Fibroblast of villous mesenchyme (primary cell): ENCODE results near the gene PDILT. TPM values are rescaled to one million over a fixed set of nuclear protein-coding genes. Genes with fewer than 3 reads are reported as not detected.

Experiments
- DNase-seq: peaks from one replicate; pipeline ENCODE4 v3.0.0-alpha.2; 2010; ENCODE audit warnings: low read depth
- H3K4me3 ChIP-seq: 2 replicates; pipeline ENCODE4 v1.5.1; 2011; ENCODE audit warnings: low read depth, mild to moderate bottlenecking, low read length
- total RNA-seq: library from RNA; depleted of rRNA; stranded (reverse); fragments of >200 nt; gene quantifications from 2 replicates; pipeline ENCODE4 v1.2.3, GENCODE V29; 2012
- TF ChIP-seq, protein P1 (sequence below): IDR thresholded peaks from 2 replicates; pipeline ENCODE4 v1.5.1; 2012; ENCODE audit warnings: low read depth, mild to moderate bottlenecking, low read length; ENCODE audit not compliant: insufficient read depth

The PDILT gene
- total RNA-seq, 1 donor, result not detected

- peak; percentile 33 for DNase-seq
- H3K4me3 ChIP-seq, result no peak overlapping the region
- TF ChIP-seq, protein P1, sequence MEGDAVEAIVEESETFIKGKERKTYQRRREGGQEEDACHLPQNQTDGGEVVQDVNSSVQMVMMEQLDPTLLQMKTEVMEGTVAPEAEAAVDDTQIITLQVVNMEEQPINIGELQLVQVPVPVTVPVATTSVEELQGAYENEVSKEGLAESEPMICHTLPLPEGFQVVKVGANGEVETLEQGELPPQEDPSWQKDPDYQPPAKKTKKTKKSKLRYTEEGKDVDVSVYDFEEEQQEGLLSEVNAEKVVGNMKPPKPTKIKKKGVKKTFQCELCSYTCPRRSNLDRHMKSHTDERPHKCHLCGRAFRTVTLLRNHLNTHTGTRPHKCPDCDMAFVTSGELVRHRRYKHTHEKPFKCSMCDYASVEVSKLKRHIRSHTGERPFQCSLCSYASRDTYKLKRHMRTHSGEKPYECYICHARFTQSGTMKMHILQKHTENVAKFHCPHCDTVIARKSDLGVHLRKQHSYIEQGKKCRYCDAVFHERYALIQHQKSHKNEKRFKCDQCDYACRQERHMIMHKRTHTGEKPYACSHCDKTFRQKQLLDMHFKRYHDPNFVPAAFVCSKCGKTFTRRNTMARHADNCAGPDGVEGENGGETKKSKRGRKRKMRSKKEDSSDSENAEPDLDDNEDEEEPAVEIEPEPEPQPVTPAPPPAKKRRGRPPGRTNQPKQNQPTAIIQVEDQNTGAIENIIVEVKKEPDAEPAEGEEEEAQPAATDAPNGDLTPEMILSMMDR, result peak; percentile 85
These were observed 18.4 kb downstream of the PDILT start for GRCh38 chr16:20385844-20386832.

DNA sequence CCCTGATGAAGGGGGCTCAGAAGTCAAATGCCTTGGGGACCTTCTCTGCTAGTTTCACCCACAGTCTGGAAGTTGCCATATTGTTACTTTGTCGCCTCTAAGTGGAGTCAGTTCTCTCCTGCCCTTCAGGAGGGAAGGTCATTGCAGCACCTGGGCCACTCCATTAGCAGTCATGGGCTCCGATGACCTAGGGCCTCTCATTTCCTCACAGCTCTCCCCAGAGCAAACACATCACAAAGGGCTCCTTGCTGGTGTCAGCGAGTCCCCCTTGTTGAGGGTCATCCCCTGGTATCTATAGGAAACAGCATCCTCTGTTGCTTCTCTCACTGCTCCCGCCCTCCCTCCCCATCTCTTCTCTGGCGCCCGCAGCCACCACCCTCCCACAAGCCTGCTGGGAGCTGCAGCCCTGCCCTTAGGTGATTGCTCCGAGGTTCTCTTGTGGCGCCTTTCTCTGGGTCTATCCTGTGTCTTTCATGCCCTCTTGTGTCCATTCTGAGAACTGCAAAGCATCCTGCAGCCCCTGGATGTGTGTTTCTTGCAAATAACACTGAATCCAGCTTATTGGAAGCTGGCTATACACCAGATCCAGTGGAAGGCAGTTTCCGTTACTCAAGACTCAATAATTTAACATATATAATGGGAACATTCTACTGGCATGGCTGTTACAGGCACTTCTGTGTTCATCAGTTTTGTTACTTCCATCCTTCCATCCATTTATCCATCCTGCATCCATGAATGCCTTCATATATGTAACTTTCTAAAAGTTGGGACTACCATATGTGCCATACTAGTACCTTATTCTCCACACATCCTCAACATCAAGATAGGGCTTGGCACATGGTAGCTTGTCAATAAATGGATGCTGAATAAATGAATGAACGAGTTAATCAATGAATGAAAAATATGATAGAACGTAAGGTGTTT is 21.2 kb downstream of the PDILT start:
- TF ChIP-seq, protein P1, result peak; percentile 85
- peak; percentile 52 for DNase-seq
- no peak overlapping the region for H3K4me3 ChIP-seq

DNA sequence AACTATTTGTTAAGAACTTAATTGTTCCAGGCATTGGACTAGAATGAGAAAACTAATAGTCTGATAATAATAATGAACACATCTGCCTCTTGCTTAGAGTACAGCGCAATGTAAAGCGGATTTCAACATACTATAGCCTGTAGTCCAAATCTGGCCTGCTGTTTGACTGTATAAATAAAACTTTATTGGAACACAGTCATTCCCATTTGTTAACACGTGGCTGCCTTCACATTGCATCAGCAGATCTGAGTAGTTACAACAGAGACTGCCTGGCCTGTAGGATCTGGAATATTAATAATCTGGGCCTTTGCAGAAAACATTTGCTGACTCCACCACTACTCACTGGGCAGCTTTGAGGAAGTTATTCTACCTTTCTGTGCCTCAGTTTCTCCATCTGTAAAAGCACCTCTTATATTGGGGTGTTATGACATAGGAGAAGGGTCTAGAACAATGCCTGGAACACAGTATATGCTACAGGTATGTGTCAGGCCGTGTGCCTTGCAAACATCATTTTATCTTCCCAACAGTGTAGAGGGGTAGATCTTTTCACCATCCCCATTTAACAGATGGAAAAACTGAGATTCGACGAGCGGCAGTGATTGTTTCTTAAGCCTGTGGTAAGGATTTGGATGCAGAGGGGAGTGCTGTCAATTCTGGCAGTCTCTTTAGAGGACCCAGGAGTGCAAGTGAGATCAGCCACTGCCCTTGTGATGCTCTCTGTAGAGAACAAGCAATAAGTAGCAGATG is 22.2 kb downstream of the PDILT start:
- TF ChIP-seq, protein P1, result no peak
- no peak for DNase-seq
- H3K4me3 ChIP-seq, result no peak overlapping the region

DNA sequence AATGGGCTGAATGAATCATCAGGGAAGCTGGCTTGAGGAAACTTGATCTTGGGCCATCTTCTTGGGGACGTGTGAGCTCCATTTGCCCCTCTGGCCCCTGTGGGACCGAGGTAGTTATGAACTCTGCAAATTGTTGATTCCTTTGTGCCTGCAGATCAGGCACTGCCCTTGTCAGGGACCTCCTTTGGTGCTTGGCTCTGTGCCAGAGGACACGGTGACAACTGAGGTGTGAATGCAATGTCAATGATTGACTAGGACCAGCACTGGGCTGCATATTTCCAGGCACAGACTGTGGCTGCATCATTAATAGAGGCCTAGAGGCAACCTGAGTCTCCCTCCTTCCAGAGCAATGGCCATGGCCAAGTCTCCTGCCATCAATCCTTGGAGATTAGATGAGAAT is 23.8 kb downstream of the PDILT start:
- no peak overlapping the region for H3K4me3 ChIP-seq
- TF ChIP-seq, protein P1, result no peak
- no peak for DNase-seq

- no peak for DNase-seq
- TF ChIP-seq, protein P1, result no peak
- H3K4me3 ChIP-seq, result no peak overlapping the region
These were observed 27.4 kb downstream of the PDILT start for GRCh38 chr16:20377181-20377580.

DNA sequence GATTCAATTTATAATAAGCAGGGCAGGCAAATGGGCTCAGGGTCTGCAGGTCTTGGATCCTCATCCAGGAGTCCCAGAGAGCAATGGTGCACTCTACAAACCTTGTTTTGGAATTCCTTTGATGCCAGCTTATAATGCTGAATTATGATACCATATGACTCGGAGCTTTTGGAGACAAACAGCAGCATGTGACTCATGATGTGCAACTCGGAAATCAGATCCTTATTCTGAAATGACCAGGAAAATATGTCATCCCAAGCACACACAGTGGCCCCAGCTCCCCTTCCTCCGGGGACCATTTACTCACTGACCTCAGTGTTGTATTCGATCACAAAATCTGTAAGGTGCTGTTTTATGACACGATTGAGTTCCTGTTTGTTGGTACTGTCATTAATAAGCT is 31.8 kb downstream of the PDILT start:
- no peak overlapping the region for H3K4me3 ChIP-seq
- DNase-seq, result no peak
- TF ChIP-seq, protein P1, result no peak
